GM10847 (cell line): ENCODE data around the gene IL23R.

Experiments used
- POLR2A ChIP-seq: IDR thresholded peaks from 2 replicates; pipeline ENCODE4 v1.6.1; 2011; ENCODE audit not compliant: insufficient read length; ENCODE audit errors: extremely low read depth

The IL23R gene

DNA sequence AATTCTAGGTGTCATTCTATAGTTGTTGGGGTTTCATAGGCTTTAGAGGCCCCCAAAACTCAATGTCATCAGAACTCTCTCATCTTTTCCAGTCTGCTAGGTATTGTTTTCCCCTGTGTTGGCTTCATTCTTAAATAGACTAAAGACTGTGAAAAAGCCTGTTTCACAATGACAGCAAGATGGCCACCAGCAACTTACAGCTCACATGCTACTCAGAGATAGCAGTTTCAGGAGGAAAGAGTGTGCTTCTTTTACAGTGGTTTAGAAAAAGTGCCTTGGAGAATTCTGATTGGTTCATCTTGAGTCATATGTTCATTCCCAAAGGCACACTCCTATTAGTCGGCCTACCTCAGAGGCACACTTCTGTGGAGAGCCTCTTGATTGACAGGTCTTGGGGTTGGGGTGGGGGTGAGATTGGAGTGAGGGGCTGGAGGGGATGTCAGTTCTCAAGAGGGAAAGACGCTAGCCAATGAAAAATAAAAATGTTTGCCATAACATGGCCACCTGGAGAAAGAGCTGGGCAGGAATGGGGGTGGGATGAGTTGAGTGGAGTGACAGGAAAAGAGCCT, 8.5 kb downstream of the IL23R start:
- no peak for TF ChIP-seq POLR2A

DNA sequence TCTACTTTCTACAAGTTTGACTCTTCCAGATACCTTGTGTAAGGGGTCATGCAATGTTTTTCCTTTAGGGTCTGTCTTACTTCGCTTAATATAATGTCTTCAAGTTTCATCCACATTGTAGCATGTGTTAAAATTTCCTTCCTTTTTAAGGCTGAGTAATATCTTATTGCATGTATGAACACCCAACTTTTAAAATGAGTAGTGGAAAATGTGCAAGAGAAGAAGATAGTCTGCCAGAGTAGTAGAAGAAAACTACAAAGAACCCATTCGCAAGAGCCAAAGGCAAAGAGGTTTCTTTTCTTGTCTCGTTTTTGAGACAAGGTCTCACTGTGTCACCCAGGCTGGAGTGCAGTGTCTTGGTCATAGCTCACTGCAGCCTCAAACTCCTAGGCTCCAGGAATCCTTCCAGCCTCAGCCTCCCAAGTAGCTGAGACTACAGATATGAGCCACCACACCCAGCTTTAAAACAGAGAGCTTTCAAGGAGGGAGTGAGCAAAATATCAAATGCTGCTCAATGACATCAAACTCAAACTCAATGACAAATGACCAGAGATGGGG, 9.4 kb downstream of the IL23R start:
- no peak for TF ChIP-seq POLR2A

DNA sequence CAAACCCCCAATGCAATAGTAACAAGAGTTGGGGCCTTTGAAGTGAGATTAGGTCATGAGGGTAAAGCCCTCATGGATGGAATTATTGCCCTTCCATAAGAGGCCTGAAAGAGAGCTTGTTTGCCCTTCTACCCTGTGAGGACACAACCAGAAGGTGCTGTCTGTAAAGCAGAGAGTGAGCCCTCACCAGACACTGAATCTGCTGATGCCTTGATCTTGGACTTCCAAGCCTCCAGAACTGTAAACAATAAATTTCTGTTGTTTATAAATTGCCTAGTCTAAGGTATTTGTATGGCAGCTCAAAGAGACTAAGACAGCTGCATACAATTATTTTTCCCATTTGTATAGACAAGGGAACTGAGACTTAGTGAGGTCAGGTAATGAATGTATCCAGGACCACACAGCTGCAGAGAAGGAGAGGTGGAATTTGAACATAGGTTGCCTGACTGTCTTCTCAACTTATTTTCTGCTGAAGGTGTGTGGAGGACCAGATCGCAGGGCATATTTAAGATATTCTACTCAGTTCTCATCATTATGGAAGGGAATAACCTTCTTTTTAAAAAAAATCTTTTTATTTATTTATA, 18.7 kb downstream of the IL23R start:
- TF ChIP-seq POLR2A: no peak

DNA sequence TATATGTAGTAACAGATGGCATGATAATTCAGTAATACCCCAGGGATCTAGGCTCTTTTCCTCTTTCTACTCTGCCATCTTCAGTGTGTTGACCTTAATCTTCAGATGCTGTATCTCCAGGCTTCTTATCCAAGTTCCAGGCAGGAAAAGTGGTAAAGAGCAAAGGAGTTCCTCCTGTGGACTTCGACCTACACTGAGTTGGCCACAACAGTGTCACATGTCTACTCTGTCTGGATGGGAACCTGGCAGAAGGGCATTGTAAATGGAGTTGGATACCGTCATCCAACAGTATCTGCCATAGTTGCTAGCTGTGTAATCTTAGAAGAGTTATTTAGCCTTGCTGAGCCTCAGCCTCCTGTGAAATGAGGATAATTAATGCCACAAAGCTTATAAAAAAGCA, 21.9 kb downstream of the IL23R start:
- TF ChIP-seq POLR2A: no peak

DNA sequence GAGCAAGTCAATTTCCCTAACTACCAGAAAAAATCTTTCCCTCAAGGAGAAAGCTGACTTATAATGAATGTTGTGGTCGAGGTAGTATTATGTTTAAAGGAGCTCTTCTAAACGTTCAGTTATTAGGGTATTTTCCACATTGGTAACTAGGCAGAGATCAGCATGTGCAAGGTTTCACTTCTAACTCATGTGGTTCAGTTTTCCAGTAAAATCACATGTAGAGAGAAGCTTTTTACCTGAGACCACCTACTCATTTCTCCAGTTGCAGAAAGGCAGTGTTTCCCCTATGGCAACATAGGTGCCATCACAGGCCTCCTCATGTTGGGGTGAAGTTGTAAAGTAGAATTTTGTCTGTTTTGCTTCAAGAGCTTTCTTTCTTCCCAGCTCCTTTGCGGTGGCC, 23.7 kb downstream of the IL23R start:
- no peak for TF ChIP-seq POLR2A

DNA sequence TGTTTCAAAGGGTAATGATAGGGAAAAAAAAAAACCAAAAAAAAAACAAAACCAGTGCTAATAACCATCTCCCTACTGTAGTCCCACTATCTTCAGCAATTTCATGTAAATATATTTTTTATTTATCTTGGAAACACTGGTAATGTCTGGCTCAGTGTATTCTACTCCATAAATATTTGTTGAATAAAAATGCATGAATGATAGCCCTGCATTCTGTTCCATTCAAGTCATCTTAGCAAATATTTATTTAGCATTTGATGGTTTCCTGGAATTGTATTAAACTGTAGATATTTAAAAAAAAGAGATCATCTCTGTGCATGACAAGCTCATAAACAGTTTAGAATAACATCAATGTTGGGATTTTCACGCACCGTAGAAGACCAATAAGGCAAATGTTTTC, 24.2 kb downstream of the IL23R start:
- no peak for TF ChIP-seq POLR2A

DNA sequence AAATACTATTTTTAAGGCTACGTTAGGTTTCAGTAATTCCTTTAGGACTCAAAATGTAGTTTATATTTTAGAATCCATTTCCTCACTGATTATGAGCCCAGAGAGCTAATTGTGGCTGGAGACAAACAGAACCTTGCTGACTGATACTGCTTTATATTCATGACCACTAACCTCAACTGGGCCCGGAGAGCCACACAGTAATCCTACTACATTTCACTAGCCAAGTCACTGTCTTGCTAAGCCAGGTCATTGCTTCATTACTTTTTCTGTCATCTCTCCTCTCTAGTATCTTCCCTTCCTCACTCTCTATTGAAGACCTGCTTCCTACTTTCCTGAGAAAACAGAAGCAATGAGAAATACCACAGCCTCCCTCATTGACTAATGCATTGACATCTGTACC, 24.7 kb downstream of the IL23R start:
- TF ChIP-seq POLR2A: no peak

DNA sequence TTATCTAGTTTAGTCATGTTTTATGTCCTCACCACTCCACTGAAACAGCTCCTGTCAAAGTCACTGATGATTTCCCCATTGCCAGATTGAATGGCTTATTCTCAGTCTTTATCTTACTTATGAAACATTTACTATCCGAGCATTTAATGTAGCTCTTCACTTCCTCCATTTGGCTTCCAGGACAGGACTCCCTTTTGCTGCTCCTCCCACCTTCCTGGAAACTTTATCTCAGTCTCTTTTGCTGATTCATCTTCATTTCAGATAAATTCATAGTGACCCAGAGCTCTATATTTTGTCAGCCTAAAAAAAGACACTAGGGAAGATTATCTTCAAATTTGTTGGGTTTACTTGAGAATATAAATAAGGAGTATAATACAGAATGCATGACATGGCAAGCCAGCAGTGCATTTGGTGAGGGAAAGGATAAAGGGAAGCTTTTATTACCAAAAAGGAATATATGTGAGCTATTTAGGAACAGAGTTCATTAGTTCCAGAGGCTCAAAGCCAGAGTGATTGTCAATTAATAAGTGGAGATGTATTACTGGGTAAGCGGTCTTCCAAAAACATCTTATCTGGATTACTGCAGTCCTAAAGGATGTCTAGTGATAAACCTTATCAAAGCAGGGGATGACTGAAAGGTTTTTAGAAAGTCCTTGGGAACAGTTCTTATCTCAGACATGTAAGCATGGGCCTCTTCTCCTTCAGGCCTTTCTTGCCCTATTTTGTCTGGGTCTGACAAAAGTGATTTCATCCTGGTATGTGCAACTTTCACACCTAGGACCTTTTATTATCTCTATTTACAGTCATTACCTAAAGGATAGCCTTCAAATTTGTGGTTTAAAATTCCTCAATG, 25.6 kb downstream of the IL23R start:
- TF ChIP-seq POLR2A: no peak

DNA sequence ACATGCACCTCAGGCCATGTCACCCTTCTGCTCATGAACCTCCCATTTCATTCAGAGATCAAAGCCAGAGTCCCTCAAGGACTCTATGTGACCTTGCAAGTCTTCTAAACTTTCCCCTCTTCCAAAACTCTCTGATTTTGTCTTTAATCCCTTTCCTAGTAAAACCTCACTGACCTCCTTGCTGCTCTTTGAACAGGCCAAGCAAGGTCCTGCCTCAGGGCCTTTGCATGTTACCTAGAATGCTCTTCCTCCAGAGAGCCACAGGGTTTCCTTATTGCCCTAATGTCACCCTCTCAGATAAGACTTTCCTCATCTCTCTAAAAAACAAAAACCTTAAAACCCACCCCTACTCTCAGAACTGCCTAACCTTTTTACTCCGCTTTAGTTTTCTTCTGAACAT, 26.6 kb downstream of the IL23R start:
- TF ChIP-seq POLR2A: no peak

DNA sequence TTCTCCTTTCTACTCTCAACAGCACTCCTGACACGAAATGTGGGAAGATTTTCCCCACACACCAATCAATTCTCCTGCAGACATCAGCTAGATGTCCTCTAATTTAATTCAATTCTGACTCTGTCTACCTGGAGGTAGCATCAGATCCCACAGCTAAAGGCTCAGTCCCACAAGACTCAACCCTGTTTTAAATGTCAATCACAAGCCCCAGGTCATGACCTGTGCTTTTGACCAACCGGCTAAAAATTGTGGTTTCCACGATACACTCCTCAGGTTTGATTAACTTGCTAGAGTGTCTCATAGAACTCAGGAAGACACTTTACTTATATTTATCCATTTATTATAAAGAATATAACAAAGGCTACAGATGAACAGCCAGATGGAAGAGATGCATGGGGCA, 27.4 kb downstream of the IL23R start:
- TF ChIP-seq POLR2A: no peak

DNA sequence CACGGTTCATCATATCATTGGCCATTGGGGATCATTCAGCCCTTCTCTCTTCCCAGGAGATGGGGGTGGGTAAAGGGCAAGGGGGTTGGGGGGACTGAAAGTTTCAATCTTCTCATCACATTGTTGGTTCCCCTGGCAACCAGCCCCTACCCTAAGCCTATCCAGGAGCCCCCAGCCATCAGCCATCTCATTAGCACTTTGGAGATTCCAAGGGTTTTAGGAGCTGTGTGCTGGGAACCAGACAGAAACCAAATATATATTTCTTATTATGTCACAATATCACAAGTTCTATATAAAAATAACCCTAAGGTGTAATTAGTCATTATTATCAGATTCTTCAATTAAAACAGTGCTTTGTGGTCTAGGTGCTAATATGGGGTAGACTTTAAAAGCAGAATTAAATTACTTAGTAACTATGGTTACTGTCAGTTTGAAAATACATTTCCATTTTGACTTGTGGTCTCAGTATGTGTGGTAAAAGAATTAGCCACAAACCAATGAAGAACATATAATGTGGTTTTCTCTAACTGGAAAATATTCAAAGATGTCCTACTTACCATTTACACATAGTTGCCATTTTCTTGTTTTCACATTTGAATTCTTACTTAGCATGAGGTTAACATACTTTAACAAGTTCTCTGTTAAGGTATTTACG, 28.1 kb downstream of the IL23R start:
- TF ChIP-seq POLR2A: no peak

DNA sequence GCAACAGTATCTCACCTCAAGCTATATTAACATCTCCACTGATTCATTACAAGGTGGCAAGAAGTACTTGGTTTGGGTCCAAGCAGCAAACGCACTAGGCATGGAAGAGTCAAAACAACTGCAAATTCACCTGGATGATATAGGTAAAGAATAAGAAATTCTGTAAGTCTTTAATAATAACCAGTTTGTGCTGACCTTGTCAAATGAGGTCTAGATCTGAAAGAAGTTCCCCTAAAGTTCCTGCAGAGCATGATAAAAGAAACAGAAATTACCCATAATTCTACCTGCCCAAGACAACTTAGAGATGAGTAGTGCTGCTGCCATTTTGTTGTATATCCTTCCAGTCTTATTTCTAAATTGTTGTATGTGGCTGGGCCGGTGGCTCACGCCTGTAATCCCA, 34.5 kb downstream of the IL23R start:
- no peak for TF ChIP-seq POLR2A

DNA sequence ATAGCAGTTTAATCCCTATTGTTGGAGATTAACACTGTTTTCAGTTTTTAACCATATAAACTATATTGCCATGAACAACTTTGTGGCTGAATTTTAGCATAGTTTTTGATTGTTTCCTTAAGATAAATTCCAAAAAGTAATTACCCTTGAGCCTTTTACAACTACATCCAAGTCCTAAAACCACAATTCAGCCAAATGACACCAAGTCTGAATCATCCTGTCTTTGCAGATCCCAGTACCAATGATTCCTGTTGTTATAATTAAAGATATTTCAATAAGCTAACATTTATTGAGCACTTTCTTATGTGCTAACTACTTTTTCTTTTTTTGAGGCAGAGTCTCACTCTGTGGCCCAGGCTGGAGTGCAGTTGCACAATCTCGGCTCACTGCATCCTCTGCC, 35.6 kb downstream of the IL23R start:
- TF ChIP-seq POLR2A: no peak

DNA sequence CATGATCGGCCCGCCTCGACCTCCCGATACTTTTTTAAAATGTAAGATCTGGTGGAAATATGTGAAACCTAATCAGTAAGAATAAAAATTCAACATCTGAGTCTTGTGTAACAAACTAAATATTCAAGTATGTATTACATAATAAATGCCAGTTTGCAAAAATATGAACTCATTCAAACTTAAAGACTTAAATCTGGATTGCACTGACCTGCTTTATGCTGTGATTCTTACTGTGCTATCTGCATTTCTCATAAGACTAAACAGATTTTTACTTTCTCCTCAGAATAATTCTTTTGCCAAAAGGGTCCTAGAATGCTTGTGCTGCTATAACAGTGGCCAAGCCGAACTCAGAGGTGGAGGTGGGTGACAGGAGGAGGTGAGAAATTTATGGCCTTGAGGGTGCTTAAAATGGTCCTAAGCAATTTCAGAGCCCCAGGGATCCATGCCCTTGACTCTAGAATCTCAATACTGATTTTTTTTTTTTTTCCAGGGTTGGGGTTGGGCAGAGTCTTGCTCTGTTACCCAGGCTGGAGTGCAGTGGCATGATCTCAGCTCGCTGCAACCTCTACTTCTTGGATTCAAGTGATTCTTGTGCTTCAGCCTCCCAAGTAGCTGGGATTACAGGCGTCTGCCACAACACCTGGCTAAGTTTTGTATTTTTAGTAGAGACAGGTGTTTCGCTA, 38.2 kb downstream of the IL23R start:
- TF ChIP-seq POLR2A: no peak

DNA sequence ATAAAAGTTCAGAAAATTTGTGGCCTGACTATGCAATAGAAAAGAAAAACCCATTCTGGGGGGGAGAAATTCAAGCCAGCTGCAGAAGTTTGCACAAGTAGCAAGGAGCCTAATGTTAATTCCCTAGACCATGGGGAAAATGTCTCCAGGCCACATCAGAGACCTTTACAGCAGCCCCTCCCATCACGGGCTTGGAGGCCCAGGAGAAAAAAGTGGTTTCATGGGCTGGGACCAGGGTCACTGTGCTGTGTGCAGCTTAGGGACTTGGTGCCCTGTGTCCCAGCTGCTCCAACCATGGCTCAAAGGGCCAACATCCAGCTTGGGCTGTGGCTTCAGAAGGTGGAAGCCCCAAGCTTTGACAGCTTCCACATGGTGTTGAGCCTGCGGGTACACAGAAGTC, 42.0 kb downstream of the IL23R start:
- no peak for TF ChIP-seq POLR2A

DNA sequence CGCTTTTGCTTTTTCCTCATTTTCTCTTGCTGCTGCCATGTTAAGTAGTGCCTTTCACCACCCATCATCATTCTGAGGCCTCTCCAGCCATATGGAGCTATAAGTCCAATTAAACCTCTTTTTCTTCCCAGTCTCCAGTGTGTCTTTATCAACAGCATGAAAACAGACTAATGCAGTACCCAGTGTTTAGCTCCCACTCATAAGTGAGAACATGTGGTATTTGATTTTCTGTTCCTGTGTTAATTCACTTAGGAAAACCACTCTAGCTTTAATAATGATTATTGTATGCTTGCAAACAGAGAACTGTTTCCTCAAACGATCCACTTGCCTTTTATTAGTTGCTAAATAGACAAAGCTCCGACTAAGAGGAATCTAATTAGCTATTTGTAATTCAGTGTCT, 43.3 kb downstream of the IL23R start:
- no peak for TF ChIP-seq POLR2A
